ENCODE results near the gene PRKN. TPM values are rescaled to one million over a fixed set of nuclear protein-coding genes. Genes with fewer than 3 reads are reported as not detected.

Gene PRKN
- total RNA-seq, 1 experiment from 2014 or later: 2.0 TPM

GRCh38 chr6:162666246-162666645 lies 61.3 kb downstream of the PRKN start:
- H2AFZ ChIP-seq (ENCODE audit: low read length): no peak overlapping the region
- Mint-ChIP-seq H3K27me3 (ENCODE audit: low read depth) (no peaks in the 10 kb centered on the region), H3K36me3 (ENCODE audit: insufficient read depth in 1 of 3, low read depth in 3 of 3) (peaks cover 0 to 5% (median 0%) of the 10 kb centered on the region in 3 experiments; a peak in 2 of 7 replicates), H3K4me1 (peaks cover 0 to 3% of the 10 kb centered on the region in 2 experiments; a peak in 1 of 4 replicates), H3K27ac (no peak overlapping the region), H3K9me3 (peaks cover 4 to 12% of the 10 kb centered on the region in 2 experiments; a peak in 4 of 5 replicates), H3K4me3 (no peak overlapping the region)
- H4K91ac ChIP-seq (ENCODE audit: insufficient read length, low read depth, low read length): no peak overlapping the region
- no peak overlapping the region for H2BK15ac ChIP-seq (ENCODE audit: low read depth, low read length)
- no peak overlapping the region for H3K27ac ChIP-seq (ENCODE audit: insufficient read length, low read depth, low read length)
- no CpG with 5 or more reads among the region's 2 CpGs for WGBS (ENCODE audit: extremely low coverage, insufficient read length, low lambda C conversion rate)
- H4K8ac ChIP-seq (replicated peaks; ENCODE audit: insufficient read length, low read depth, low read length): no peak overlapping the region
- H3K27me3 ChIP-seq (ENCODE audit: insufficient read depth, low read length): no peaks in the 10 kb centered on the region
- no peaks in the 10 kb centered on the region for H3K79me1 ChIP-seq (ENCODE audit: insufficient read depth, low read depth, low read length, poor library complexity, severe bottlenecking)
- H3K79me2 ChIP-seq (ENCODE audit: insufficient read depth, low read length): no peaks in the 10 kb centered on the region
- no peak for DNase-seq
- H3K23me2 ChIP-seq (ENCODE audit: insufficient read length, low read depth, low read length, poor library complexity, severe bottlenecking): no peaks in the 10 kb centered on the region
- H3K9ac ChIP-seq (ENCODE audit: extremely low read depth, insufficient read length, low read length): no peak overlapping the region
- no peak overlapping the region for H3K23ac ChIP-seq (ENCODE audit: insufficient read length, low read depth, low read length)
- no peaks in the 10 kb centered on the region for H3K9me3 ChIP-seq (ENCODE audit: control insufficient read depth, low read depth, low read length)
- no peak for TF ChIP-seq CTCF (conservative IDR thresholded peaks at IDR 0.05)
- no peak overlapping the region for H2BK20ac ChIP-seq (ENCODE audit: low read depth, low read length, poor library complexity, severe bottlenecking)
- no peak overlapping the region for H2BK12ac ChIP-seq (ENCODE audit: insufficient read length, low read depth, low read length)
- H3K4me1 ChIP-seq (ENCODE audit: insufficient read depth, low read length): no peaks in the 10 kb centered on the region
- no peak overlapping the region for H3K56ac ChIP-seq (ENCODE audit: insufficient read length, low read depth, low read length)
- no peak overlapping the region for H4K5ac ChIP-seq (ENCODE audit: insufficient read length, low read depth, low read length)
- no peaks in the 10 kb centered on the region for H4K20me1 ChIP-seq (ENCODE audit: control insufficient read depth, insufficient read depth, insufficient read length)
- no peak overlapping the region for H3K18ac ChIP-seq (ENCODE audit: insufficient read length, low read depth, low read length)
- H3T11ph ChIP-seq (ENCODE audit: low read length): no peak overlapping the region
- no peak overlapping the region for H3K4me2 ChIP-seq (ENCODE audit: insufficient read depth, insufficient read length, low read length)
- no peak overlapping the region for H3K4ac ChIP-seq (ENCODE audit: low read depth, low read length)
- H2BK120ac ChIP-seq (ENCODE audit: low read depth, low read length, poor library complexity, severe bottlenecking): no peak overlapping the region
- no peak overlapping the region for H3K14ac ChIP-seq (ENCODE audit: insufficient read depth, low read length)
- no peak overlapping the region for H2AK5ac ChIP-seq (ENCODE audit: insufficient read length, low read length)
- no peak overlapping the region for H2BK5ac ChIP-seq (ENCODE audit: insufficient read length, low read length)
